ENCODE results near the gene RAB10.

- TF ChIP-seq CTCF (conservative IDR thresholded peaks at IDR 0.05; ENCODE audit: low read depth, low read length) (no peak), CHD1 (IDR thresholded peaks at IDR 0.05; ENCODE audit: low read depth, low read length) (no peak), POLR2A (IDR thresholded peaks at IDR 0.05; ENCODE audit: low read depth, low read length) (no peak), MAFK (IDR thresholded peaks at IDR 0.05; ENCODE audit: low read depth, low read length) (no peak), CEBPB (IDR thresholded peaks at IDR 0.05; ENCODE audit: low read depth, low read length) (no peak), RFX5 (IDR thresholded peaks at IDR 0.05; ENCODE audit: low read depth, low read length) (no peak), MAZ (IDR thresholded peaks at IDR 0.05; ENCODE audit: borderline replicate concordance, low read depth, low read length) (no peak), NFE2L2 (IDR thresholded peaks at IDR 0.05; ENCODE audit: low read depth, low read length) (no peak), ELK1 (IDR thresholded peaks at IDR 0.05; ENCODE audit: borderline replicate concordance, low read depth, low read length) (no peak), SMC3 (IDR thresholded peaks at IDR 0.05; ENCODE audit: low read depth, low read length) (no peak), BHLHE40 (IDR thresholded peaks at IDR 0.05; ENCODE audit: low read depth, low read length) (no peak), MXI1 (IDR thresholded peaks at IDR 0.05; ENCODE audit: borderline replicate concordance, low read depth, low read length) (no peak)
- TF ChIP-seq, protein P1, sequence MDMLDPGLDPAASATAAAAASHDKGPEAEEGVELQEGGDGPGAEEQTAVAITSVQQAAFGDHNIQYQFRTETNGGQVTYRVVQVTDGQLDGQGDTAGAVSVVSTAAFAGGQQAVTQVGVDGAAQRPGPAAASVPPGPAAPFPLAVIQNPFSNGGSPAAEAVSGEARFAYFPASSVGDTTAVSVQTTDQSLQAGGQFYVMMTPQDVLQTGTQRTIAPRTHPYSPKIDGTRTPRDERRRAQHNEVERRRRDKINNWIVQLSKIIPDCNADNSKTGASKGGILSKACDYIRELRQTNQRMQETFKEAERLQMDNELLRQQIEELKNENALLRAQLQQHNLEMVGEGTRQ (IDR thresholded peaks at IDR 0.05; ENCODE audit: low read depth, low read length), result no peak
Observed at GRCh38 chr2:26178246-26178645, 144.4 kb downstream of the RAB10 start.
